Activated CD8-positive, alpha-beta memory T cell treated with anti-CD3 and anti-CD28 coated beads for 36 hours (primary cell): ENCODE results near the gene INTS12. TPM values are rescaled to one million over a fixed set of nuclear protein-coding genes. Genes with fewer than 3 reads are reported as not detected.
"Not testable (repeated sequence)": the region's sequence is repeated elsewhere in the genome, so short reads cannot be mapped to it uniquely, and the experiment has no call there.

Experiments
- CTCF ChIA-PET: fragments of 350-600 bp; sonication (Branson Sonifier 250); formaldehyde crosslinking; loops from one replicate; lab custom pipeline; 2021; ENCODE audit warnings: antibody characterized with exemption; lab: Charles Lee
- POLR2A ChIA-PET: fragments of 350-600 bp; sonication (Branson Sonifier 250); formaldehyde crosslinking; loops from one replicate; lab custom pipeline; 2021; ENCODE audit warnings: antibody characterized with exemption; lab: Charles Lee
- total RNA-seq, 2 experiments: library from RNA; stranded (reverse); gene quantifications; one replicate each; pipeline ENCODE4 v1.2.3, GENCODE V29; 2021

The INTS12 gene
- 10 to 100 TPM; 21.3 to 22.1 TPM for total RNA-seq

GRCh38 chr4:105708181-105709080 lies at the start of gene INTS12, which contains the start of gene GSTCD:
Gene INTS12 (minus strand): TSS chr4:105708689. CDS start chr4:105700005, 8,684 bp downstream.
Gene GSTCD (plus strand): TSS chr4:105708784. CDS start chr4:105717614, 8,830 bp downstream.
- POLR2A ChIA-PET: interaction anchor here (0.8 to 1.0 kb wide), 2 partner anchors 10 to 50 kb away, joined by 3 read pairs; no protein-coding TSS in a partner anchor
- CTCF ChIA-PET: no interaction called here

- ChIA-PET POLR2A (no interaction called here), CTCF (no interaction called here)
These were observed 46.9 kb upstream of the INTS12 start for GRCh38 chr4:105755375-105755774.

GRCh38 chr4:105753361-105753760 lies 44.9 kb upstream of the INTS12 start:
- ChIA-PET CTCF (no interaction called here), POLR2A (no interaction called here)

GRCh38 chr4:105751718-105752299 lies 43.3 kb upstream of the INTS12 start:
- ChIA-PET POLR2A (no interaction called here), CTCF (no interaction called here)

GRCh38 chr4:105748222-105748621 lies 39.7 kb upstream of the INTS12 start:
- ChIA-PET CTCF (no interaction called here), POLR2A (no interaction called here)

GRCh38 chr4:105741548-105741947 lies 33.1 kb upstream of the INTS12 start:
- CTCF ChIA-PET: no interaction called here
- POLR2A ChIA-PET: no interaction called here

- POLR2A ChIA-PET, CTCF ChIA-PET: not testable (repeated sequence)
These were observed 26.7 kb upstream of the INTS12 start for GRCh38 chr4:105735217-105735616.

GRCh38 chr4:105729895-105730294 lies 21.4 kb upstream of the INTS12 start:
- CTCF ChIA-PET, POLR2A ChIA-PET: not testable (repeated sequence)

- POLR2A ChIA-PET: no interaction called here
These were observed 17.1 kb upstream of the INTS12 start for GRCh38 chr4:105725623-105726022.

GRCh38 chr4:105719204-105719603 lies 10.7 kb upstream of the INTS12 start:
- POLR2A ChIA-PET: no interaction called here

More at GRCh38 chr4:105725623-105726022, 17.1 kb upstream of the INTS12 start:
- CTCF ChIA-PET: no interaction called here

GRCh38 chr4:105715692-105716278 lies 7.3 kb upstream of the INTS12 start:
- ChIA-PET CTCF (interaction anchor here (0.7 kb wide), 1 partner anchor 57 kb away, joined by 3 read pairs; no protein-coding TSS in a partner anchor), POLR2A (no interaction called here)

More at GRCh38 chr4:105719204-105719603, 10.7 kb upstream of the INTS12 start:
- CTCF ChIA-PET: no interaction called here

GRCh38 chr4:105714932-105715331 lies 6.4 kb upstream of the INTS12 start:
- POLR2A ChIA-PET: no interaction called here
- CTCF ChIA-PET: interaction anchor here (0.7 to 1.7 kb wide), 2 partner anchors 56 to 194 kb away, joined by 3 read pairs; no protein-coding TSS in a partner anchor

- CTCF ChIA-PET: interaction anchor here (1.7 kb wide), 1 partner anchor 193 kb away, joined by 3 read pairs; no protein-coding TSS in a partner anchor
- POLR2A ChIA-PET: no interaction called here
These were observed 5.6 kb upstream of the INTS12 start for GRCh38 chr4:105714071-105714521.

GRCh38 chr4:105712766-105713165 lies 4.3 kb upstream of the INTS12 start:
- POLR2A ChIA-PET: no interaction called here
- CTCF ChIA-PET: no interaction called here

- POLR2A ChIA-PET: no interaction called here
- CTCF ChIA-PET: no interaction called here
These were observed 2.2 kb upstream of the INTS12 start for GRCh38 chr4:105710678-105711077.

- POLR2A ChIA-PET: no interaction called here
- CTCF ChIA-PET: no interaction called here
These were observed 1.6 kb upstream of the INTS12 start for GRCh38 chr4:105710012-105710600.

GRCh38 chr4:105709081-105709450 lies 577 bp upstream of the INTS12 start:
- CTCF ChIA-PET: no interaction called here
- POLR2A ChIA-PET: interaction anchor here (1.0 kb wide), 1 partner anchor 50 kb away, joined by 3 read pairs; no protein-coding TSS in a partner anchor

GRCh38 chr4:105707782-105708180 lies 708 bp downstream of the INTS12 start:
- ChIA-PET POLR2A (interaction anchor here (0.8 to 1.0 kb wide), 2 partner anchors 9 to 49 kb away, joined by 3 read pairs; no protein-coding TSS in a partner anchor), CTCF (no interaction called here)

- ChIA-PET CTCF (no interaction called here), POLR2A (interaction anchor here (1.1 kb wide), 1 partner anchor 9 kb away, joined by 3 read pairs; no protein-coding TSS in a partner anchor)
These were observed 9.9 kb downstream of the INTS12 start for GRCh38 chr4:105698607-105699006.
